Measurements from ENCODE around the gene LZIC.

Gene LZIC

DNA sequence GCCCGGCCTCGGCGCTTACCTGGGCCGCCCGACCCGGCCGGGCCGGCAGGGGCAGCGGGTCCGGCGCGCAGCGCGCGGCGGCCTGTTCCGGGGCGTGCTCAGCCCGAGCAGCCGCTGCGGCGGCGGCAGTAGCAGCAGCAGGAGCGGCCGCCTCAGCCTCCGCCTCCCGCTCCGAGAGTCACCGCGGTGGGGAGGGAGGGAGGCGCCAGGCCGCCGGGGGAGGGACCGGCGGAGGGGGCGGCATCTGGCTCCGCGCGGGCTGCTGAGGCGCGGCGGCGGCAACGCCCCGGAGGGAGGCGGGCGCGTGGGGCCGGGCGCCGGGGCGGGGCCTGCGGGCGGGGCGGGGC, 33.1 kb downstream of the LZIC start, which contains the start of gene CTNNBIP1:
CTNNBIP1 (minus strand) TSS at position 194 of the 347 bp plus-strand sequence. CDS start 38,205 bp downstream, outside the sequence.
- DNase-seq = no peak

DNA sequence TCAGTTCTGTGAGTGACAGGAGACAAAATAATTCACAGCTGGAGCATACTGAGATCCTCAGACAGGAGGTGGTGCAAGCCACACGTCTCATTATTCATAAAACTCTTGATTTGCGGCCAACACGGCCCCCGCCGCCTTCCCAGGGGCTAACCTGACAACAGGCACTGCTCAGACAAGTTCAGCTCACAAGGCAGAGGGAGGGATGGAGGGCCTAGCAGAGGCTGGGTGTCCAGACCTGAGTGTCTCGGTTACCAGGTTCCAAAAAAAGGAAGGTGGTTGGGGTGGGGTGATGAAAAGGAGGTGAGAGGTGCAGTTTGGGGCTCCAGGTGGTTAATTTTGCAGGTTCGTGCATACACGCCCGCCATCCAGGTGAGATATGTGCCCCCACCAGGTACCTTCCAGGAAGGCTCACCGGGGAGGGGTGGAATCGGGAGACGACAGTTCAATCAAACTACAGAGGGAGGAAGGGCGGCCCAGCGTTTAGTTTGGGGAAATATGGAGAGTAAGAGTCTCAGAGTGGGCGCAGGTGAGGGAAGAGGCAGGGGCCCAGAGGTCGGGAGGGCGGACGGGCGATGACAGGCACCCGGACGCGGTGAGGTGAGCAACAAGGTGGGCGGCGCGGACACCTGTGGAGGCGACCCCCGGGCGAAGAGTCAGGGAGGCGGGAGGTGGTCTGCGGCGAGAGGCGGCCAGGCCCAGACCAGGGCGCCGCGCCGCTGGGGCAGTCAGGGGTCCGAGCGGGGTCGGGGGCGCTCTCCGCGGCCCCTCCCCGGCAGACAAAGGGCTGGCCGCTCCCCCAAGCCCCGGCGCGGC, 33.8 kb downstream of the LZIC start:
- peak in 2 of 3 experiments; percentile 59 to 62 for DNase-seq

- no peak for DNase-seq
These were observed 34.3 kb downstream of the LZIC start for GRCh38 chr1:9908871-9909233.

- DNase-seq = no peak
These were observed 35.8 kb downstream of the LZIC start for GRCh38 chr1:9907441-9907840.

DNA sequence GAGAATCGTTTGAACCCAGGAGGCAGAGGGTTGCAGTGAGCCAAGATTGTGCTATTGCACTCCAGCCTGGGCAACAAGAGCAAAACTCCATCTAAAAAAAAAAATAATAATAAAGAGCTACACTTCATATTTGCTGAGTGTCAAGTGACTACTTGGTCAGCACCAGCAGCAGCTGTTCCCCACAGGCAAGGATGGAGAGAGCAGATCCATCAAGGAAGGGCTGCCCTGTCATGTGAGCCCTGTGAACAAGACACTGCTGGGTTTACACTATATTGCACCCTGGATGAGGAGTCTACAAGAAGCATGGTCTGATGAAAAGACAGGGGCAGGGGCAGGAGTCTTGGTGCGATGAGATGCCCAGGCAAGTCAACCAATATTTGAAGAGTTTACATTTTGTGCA, 36.7 kb downstream of the LZIC start:
- no peak for DNase-seq

- no peak for DNase-seq
These were observed 38.2 kb downstream of the LZIC start for GRCh38 chr1:9905010-9905409.

DNA sequence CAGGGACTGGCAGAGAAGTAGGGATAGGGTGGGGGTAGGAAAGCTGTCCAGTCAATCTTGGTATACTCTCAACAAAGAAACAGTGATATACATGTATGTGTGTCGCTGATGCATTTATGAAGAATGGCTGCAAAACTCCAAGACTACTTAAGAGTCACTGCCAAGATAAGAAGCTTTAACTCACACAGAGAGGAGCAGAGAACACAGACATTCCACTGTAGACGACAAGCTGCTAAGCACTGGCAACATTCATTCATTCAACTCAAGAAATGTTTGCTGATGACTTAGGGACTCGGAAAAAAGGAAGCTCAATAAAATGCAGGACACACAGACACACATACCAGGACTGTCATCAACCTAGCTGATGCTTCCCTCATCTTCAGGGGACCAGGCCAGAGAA, 38.6 kb downstream of the LZIC start:
- no peak for DNase-seq

DNA sequence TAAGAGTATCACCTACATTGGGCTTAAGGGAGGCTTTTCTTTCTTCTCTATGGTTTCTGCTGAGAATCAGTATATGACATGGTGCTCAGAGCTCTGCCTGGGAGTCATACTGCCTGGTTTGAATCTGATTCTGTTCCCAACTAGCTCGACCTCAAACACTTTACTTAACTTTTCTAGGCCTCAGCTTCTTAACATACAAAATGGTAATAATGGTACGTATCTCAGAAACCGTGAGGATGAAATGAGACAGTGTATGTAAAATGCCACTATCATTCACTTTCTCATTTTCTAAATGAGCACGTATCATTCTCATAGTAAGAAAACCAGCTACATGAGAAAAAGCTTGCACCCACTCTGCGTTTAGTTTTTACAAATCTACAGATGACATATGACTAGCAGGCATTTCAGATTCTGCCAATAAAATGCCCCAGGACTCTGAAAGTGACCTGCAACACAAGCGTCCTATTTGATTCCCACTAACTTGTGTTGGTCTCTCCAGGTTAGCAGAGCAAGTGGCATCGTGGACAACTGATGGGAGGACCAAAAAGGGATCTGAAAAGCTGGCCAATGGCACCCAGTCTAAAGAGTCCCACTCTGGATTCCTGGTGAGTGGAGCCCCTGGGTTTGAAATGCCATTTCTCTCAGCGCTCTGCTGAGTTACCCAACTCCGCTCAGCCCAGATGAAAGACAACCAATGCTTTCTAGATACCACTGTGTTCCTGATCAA, 39.2 kb downstream of the LZIC start:
- no peak for DNase-seq

GRCh38 chr1:9902060-9902452, 41.1 kb downstream of the LZIC start:
- DNase-seq = no peak

DNA sequence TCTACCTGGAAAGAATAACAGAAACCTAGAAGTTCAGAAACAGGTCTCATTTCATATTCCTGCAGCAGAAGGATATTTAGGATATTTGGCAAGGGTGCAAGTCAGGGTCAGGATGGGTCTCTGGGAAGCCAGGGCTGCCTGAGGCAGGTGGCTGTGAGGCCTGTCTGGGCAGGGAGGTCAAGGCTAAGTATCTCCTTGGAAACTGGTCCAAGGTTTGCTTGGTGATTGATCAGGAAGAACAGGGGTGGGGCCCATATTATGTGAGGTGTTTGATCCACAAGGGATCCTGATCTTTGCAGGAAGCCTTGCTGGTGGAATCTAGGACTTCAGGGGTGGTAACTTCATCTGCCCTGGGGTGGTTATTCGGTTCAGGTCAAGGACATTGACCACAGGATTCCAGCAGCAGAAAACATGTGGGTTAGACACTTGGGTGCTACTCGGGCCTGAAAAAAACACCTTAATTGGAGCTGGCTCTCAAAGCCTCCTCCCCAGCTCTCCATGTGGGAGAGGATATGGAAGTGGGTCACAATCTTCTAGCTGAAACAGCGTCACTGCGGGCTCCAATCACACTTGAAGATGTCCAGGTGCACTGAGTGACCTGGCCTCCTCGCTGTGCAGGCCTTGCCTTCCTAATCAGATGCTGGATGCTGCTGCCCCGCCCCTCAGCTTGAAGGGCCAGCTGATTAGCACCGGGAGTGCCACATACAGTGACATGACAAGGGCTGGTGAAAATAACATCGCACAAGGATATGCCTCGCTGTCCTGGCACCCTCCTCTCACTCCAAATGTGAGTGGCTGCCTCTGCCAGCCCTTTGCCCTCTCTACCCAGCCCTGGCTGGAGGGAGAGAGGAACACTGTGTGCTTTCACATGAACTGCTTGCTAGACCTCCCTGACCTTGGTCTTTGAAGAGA, 41.8 kb downstream of the LZIC start:
- peak in 2 of 3 experiments; percentile 33 to 69 for DNase-seq

DNA sequence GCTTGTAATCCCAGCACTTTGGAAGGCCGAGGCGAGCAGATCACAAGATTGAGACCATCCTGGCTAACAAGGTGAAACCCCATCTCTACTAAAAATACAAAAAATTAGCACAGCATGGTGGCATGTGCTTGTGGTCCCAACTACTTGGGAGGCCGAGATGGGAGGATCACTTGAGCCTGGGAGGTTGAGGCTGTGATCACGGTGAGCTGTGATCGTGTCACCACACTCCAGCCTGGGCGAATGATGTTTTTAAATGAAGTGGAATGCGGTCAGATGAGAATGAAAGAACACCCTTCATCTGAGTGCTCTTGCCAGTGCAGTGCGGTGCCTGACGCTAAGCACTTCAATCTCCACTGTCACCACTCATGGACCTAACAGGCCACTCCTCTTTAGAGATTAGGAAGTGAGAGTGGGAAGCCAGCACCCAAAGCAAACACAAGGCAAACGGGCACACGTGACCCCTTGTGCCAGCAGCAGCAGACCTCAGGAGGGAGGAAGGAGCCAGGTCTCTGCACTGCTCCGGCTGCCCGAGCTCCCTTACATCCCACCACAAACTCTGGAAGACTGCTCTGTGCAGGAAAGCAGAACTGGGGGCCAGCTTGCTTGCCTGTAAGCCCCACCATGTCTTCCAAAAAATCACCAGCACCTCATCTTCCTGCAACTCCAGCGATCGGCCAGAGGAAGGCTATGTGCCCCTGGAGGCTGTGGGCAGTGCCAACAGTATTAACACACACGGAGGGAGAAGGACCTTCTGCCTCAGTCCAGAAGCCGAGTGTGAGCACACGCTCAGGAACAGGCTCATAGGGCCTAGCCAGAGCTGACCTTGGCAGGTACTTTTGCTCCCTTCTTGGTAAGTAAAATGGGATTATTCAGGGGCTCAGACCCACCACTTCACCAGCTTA, 42.8 kb downstream of the LZIC start:
- peak; percentile 69 to 93 (median 87) for DNase-seq

GRCh38 chr1:9894115-9894514, 49.1 kb downstream of the LZIC start:
- no peak for DNase-seq

GRCh38 chr1:9892563-9893528, 50.3 kb downstream of the LZIC start:
- DNase-seq = no peak

DNA sequence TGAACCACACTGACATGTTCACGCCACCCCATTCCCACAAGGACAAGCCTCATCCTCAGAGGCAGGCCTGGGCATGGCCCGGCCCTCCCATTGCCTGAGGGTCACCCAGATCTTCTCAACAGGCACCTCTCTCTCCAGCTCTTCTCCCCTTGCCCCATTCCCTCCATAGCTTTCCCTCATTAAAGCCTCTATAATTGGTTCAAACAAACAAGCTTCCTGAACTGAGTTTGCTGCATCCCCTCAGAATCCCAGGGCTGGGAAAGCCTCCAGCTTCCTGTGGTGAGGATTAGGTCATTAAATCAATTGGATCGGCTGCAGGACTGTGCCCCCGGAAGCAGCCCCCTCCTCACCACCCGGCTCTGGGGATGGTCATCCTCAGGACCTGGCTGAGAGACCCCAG, 52.0 kb downstream of the LZIC start:
- DNase-seq = peak in 2 of 3 experiments; percentile 40 to 80

GRCh38 chr1:9890224-9890731, 52.9 kb downstream of the LZIC start:
- peak in 2 of 3 experiments; percentile 25 to 66 for DNase-seq

- DNase-seq = no peak
These were observed 53.8 kb downstream of the LZIC start for GRCh38 chr1:9889411-9889810.

- no peak for DNase-seq
These were observed 54.3 kb downstream of the LZIC start for GRCh38 chr1:9888886-9889285.

GRCh38 chr1:9887070-9887469, 56.1 kb downstream of the LZIC start:
- no peak for DNase-seq

GRCh38 chr1:9886092-9886742, 57.0 kb downstream of the LZIC start:
- peak in 1 of 3 experiments; percentile 42 for DNase-seq

- no peak for DNase-seq
These were observed 58.4 kb downstream of the LZIC start for GRCh38 chr1:9884805-9885204.
